Umbilical cord (tissue), 2 donors: Measurements from ENCODE around the gene EDAR. TPM values are rescaled to one million over a fixed set of nuclear protein-coding genes. Genes with fewer than 3 reads are reported as not detected.

Experiments
- DNase-seq: peaks from one replicate; pipeline ENCODE4 v3.0.0-alpha.2; 2015; ENCODE audit warnings: low spot score
- total RNA-seq: library from RNA; depleted of rRNA; stranded (reverse); fragments of >200 nt; gene quantifications from one replicate; pipeline ENCODE4 v1.2.3, GENCODE V29; 2014; ENCODE audit warnings: low replicate concordance; ENCODE audit not compliant: insufficient read depth

EDAR gene
- total RNA-seq, 1 donor from 2014 or later: 1.2 TPM

DNA sequence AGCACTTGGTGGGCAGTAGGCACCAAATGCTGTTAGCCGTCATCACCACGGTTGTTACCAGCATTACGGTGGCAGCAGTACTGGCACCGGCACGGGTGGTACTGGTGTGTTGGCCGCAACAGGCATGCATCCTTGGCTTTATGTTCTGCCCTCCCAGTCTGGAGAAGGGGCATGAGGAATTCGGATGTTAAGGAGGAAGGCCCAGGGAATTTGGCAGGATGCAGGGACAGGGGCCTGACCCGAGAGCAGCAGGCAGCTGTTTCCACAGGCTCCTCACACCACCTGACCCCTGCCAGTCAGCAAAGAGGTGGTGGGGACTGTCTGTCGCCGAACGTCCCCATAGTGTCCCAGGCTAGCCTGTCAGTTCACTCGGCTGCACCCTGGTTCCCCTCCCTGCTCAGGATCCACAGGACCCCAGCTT, 79.0 kb downstream of the EDAR start:
- no peak for DNase-seq

DNA sequence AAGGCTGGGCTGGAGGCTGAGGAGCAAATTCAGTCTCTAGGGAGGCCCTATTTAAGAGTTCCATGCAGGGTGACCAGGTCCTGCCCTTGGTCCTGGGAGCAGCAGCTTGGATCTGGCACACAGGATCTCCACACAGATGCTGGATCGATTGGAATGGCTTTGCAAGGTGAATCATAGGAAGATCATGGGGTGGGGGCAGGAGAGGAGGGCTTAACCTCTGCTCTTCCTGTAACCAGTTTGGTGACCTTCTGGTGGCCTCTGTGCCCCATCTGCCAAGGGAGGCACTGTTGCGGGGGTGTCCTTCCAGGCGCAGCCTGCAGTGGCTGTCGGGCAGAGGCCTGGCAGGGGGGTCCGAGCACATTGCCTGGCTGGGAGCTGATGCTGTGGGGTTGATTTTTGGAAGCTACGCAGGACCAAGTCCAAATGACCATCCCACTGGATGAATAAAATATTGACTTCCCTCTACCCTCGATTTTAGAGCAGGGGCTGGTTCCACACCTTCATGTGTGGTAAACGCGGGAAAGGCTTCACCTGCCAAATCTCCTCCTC, 79.7 kb downstream of the EDAR start:
- DNase-seq: no peak

DNA sequence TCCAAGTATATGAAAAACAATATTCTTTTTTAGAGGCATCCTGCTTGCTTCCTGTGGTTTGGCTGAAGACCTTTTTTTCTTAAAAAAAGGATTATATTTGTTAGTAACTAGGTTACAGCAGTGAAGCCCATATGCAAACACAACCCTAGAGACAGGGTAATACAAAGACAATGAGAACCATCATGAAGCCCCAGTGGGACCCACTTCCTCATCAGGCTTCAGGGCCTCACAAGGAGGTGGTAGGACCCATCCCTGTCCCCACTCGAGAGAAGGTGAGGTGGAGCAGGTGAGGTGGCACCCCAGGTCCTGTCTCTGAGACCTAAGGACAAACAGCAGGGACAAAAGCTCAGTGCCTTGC, 80.3 kb downstream of the EDAR start:
- no peak for DNase-seq

DNA sequence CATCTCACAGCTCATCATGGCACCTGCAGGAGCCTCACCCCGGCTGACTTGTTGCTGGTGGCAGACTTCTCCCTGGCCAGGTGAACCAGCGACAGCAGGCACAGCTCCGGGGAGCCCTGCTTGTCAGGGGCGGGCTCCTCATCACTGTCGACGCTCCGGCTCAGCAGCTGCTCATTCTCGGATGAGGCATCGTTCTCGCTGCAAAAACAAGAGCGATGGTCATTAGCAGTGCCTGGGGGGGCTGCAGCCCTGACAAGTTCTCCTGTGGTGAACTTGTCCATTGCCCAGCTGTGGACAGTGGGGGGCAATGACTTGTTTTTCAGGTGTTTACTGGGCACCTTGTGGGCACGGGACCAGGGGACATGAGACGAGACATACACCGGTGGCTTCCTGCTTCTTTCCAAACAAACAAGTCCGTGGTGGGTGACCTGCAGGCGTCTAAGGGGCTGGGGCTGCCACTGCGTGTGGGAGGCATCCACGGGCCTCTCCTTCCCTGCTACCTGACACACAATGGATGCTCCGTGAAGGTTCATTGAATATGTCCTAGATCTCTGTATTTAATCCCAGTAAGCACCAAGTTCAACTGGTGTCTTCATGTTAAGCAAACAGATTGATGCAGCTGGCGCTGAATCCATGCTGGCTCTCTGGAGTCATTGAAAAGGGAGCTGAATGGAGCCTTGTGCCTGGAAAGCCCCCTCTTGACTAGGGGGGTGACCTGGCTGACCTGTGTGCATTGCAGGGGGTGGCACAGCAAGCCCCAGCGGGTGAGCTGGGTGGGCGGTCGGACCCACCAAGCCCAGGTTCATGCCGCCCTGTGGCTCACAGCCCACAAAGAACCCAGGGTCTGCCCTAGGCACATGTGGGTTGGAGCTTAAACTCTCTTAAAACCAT, 81.0 kb downstream of the EDAR start:
- no peak for DNase-seq

DNA sequence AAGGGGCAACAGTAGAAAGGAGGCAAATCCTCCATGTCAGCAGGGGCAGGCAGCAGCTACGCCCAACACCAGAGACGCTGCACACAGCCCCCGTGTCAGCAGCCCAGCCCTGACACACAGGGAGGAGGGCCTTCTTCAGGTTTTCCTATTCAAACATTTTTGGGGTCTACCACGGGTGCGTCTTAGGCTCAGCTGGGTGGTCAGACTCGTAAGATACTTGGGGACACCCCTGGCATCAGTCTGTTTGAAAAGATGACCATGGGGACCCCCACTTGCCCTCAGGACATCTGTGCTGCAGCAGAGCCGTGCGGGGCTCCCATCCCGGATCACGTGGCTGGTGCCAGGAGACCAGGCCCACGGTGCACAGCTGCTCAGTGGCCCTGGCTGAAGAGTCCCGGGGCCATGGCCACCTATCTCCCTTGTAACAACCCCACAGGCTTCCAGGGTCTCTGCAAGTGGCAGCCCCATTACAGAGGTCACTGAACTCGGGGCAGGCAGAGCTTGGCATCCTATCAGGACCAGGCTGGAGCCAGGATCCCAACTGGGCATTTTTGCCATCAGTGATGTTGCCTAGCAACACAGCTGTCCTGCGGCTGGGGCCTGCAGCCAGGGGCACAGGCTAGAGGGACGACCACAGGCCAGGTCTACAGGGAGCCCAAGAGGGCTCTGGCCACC, 82.5 kb downstream of the EDAR start:
- DNase-seq: no peak

DNA sequence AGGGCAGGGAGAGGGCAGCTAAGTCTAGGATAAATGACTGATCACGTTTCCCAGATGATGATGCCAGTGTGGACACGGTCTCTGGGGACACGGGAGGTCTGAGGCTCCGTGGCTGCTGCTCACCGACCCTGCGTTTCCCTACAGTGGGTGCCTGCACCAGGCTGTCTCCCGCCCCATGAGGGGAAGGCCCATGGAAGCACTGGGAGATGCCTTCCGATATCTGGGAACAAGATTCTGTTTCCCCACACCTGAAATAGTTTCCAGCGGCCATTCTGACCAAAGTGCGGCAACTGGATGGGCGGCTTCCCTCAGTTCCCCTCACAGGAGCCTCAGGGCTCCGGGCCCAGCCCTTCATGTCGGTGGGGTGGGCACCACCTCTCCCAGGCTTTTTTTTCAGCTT, 83.1 kb downstream of the EDAR start:
- no peak for DNase-seq

DNA sequence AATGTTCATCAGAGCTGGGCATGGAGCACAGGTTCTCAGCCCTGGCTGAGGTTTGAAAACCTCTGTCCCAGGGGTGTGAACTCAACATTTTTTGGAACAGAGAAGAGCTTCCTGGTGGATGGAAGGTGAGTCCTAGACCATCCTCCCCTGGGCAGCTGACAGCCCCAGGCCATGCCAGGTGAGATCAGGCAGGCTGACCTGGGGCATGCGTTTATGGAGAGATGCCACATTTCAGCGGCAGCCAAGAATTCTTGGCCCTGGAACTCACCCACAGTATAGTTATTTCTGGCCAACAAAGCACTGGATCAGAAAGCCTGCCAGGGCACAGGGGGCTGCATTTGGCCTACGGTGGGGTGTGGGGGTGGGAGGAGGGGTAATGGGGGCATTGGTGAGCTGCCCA, 83.8 kb downstream of the EDAR start:
- no peak for DNase-seq

DNA sequence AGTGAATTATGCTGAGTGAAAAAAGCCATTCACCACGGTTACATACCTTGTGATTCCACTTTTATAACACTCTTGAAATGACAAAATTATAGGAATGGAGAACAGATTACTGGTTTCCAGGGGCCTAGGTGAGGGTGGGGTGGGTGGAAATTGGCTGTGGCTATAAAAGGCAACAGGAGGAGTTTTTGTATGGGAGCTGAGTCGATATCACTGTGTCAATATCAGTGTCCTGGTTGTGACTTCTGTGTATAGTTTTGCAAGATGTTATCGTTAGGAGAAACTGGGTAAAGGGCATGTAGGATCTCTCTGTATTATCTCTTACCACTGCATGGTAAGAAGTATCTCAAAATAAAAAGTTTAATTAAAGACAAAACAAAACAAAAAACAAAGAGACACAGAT, 84.3 kb downstream of the EDAR start:
- DNase-seq: no peak

DNA sequence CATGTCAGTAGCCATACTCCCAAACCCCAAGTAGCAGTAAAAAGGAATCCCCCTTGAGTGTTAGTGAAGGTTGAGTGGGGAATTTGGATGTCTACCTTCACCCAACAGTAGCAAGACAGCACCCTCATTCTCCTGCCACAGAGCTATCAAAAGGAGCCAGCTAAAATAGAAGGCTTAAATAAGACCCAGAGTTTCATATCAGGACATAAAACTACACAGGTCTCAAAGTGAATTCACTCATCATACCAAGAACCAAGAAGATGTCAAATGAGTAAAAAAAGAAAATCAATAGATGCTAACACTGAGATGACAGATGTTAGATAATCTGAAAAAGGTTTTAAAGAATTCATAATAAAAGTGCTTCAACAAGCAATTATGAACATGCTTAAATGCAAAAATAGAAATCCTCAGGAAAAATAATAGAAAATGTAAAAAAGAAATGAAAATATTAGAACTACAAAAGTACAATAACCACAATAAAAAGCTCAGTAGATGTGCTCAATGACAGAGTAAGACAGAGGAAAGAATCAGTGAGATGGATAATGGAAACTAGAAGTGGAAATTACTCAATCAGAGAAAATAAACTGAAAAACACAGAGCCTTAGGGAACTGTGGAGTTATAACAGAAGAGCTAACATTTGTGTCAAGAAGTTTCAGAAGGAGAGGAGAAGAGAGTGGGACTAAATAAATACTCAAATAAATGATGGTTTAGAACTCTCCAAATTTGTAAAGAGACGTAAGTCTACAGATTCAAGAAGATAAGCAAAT, 90.5 kb downstream of the EDAR start:
- no peak for DNase-seq

DNA sequence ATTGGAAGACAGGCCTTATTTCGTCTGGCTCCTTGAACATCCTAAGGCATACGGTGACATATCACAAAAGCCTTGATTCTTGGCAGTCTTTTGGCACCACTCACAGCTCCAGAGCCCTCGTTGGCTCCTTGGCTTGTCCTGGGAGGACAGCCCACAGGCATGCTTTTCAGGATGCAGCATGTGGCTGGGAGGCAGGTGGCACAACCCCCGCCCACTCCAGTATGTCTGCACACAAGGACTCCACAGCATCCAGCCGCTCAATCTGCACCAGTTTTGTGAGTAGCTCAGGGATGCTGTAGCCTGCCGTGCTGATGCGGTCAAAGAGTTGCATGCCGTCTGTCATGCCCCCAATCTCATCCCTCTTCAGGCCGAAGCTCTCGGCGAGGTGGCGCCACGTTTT, 92.3 kb downstream of the EDAR start:
- no peak for DNase-seq

DNA sequence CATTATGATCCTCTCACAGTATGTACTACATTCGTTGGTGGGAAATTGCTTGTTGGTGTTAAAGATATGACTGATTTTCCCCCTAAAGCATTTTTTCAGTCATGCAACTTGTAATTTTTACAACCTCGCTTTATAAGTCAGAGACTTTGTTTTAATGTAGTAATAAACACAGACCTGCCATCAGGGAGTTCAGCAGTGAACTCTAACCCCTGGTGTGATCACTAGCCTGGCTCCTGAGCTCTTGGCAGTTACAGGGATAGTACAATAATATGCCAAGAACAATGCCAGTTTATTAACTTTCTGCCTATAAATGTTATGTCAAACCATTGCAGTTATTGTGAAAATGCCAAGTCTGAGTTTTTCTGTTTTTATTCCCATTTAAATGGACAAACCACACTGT, 93.8 kb downstream of the EDAR start:
- no peak for DNase-seq

DNA sequence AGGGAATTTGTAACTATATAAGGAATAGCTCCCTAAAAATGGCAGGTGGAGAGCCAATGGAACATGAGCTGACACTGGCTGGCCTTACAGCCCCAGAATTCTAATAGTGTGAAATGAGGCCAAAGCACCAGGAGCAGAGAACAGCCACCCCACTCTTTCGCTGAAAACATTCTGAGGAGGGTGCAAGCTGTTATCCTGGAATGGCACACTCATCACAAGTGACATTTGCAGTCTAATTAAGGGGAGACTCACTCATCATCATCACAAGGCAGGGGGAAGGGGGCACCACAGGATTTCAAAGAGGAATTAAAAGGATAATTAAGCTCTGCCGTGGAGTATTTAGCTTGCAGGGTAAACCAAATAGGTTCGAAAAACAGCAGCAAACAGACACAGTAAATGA, 94.3 kb downstream of the EDAR start:
- DNase-seq: no peak

DNA sequence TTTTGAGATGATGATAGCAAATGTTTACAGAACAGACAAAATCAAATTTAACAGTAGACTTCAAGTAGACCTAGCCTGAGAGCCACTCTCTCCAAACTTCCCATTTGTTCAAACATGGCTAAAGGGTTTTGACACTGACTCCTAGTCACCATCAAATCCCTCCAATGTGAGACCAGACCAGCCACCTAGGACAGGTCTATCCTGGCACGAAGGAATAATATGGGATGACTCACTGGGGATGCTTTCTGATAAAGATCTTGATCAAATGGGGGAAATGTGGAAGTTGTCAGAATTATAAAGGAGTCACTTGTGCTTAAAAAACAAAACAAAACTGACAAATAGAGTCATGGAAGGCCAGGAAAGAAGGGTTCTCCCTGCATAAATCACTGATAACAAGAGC, 95.7 kb downstream of the EDAR start:
- DNase-seq: no peak

DNA sequence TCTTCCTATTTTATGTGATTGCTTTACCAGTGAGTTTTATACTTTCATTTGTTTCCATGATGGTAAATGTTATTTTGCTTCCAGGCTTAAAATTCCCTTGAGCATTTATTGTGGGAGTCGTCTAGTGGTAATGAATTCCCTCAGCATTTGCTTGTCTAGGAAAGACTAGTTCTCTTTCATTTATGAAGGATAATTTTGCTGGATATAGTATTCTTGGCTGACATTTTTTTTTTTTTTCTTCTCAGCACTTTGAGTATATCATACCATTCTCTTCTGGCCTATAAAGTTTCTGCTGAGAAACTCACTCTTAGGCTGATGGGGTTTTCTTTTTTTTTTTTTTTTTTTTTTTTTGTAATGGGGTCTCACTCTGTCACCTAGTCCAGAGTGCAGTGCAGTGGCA, 99.1 kb downstream of the EDAR start:
- DNase-seq: no peak

DNA sequence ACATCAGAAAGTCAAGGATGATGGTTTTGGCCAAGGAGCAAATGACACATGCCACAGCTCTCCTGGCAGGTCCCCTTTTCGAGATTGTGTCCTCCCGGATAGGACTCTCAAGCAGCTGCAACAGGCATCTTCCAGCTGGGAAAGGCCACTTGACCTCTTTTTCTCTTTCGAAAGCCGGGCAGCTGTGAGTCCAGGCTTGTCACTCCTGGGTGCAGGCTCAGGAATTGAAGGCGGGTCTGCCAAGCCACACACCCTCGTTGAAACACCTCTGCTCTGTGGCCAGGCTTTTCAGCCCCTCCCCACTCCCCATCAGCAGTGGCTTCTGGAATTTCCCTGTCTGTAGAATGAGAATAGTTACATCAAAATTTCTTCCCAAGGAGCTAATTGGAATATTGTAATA, 104.4 kb downstream of the EDAR start:
- no peak for DNase-seq

DNA sequence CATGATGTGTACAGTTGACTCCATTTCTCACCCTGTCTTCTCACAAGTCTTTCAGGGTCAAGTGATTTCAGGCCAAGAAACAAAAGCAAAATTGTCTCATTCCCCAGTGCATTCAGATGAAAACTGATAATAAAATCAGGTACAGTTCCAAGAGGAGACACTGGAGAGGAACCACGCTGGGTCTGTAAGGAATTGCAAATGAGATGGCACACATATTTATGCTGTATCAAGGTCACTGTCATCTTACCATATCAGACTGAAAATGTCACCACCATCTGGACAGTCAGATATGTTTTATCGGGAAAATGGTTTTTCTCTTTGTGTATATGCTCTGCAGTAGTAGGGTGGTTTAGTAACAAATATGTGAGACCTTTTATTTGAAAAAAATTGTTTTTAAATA, 110.7 kb downstream of the EDAR start:
- DNase-seq: no peak

DNA sequence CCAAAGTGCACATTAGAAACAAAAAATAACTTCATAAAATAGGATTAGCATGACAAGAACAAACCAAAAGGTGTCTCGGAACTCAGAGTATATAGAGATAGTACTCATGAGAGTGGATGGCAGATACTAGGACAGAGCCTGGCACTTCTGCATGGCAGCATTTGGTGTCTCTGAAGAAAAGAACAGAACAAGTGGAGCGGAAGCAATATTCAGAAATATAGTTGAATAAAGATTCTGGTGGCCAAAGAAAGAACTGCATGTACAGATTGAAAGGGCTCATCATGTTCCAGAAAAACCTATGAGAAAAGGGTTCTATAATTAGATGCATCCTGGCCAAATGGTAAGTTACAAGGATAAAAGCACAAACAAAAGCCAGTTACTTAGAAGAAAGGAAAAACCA, 111.5 kb downstream of the EDAR start:
- DNase-seq: no peak

DNA sequence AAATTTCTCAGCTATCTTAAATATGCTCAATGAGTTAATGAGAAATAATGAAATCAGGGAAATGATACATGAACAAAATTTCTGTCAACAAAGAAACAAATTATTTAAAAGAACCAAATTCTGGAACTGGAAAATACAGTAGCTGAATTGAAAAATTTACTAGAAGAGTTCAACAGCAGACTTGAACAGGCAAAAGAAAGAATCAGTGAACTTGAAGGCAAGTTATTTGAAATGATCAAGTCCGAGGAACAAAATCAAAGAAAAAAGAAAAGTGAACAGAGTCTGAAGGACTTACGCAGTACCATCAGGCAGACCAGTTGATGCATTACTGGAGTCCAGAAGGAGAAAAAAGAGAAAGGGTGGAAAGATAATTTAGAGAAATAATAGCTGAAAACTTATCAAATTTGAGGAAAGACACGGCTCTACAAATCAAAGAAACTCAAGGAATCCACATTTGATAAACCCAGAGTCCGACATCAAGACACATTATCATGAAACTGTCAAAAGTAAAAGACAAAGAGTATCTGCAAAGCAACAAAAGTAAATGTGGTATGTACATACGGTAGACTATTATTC, 118.9 kb downstream of the EDAR start:
- DNase-seq: no peak

DNA sequence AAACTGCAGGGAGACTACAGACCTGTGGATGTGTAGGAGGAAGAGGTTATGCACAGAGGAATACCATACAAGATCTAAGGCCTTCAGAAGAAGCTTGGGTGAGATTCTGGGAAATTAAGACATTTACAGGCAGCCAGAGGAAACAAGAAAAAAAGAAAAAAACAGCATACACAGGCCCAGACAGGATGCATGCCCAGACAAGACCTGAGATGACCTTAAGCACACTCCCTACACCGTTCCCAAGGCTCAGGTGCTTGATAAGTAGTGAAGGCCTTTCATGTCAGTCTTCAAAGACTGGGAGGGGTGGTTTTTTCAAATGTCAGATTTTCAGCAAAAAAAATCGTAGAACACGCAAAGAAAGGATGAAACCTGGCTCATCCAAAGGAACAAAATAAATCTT, 119.5 kb downstream of the EDAR start:
- DNase-seq: no peak

DNA sequence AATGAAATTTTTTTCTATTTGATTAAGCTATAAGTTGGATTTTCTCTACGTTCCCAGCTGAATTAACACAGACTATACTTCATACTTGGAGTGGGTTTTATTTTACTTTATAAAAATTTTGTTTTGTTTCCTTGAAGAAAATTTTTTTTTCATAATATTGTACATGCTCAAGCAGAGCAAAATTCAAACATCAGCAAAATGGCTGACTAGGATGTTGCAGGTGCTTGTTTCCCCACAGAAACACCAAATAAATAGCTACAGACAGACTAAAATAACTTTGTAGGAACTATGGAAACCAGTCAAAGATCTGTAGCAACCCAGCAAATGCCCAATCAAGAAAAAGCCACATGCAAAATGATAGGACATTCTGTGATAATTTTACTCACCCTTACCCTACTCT, 120.1 kb downstream of the EDAR start:
- no peak for DNase-seq

DNA sequence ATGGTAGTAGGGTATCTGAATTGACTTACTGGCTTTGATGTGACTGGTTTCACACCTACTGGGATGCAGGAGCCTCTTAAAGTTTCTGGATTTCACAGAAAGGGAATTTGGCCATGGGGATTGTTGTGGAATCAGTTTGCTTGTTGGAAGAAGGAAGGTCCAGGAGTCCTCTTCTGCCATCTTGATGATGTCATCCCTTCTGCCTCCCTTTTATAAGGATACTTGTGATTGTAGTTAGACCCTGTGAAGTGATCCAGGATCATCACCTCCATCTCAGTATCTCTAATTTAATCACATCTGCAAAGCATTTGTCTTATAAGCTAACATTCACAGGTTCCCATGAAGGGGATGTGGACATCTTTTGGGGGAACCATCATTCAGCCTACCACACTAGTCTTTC, 123.0 kb downstream of the EDAR start:
- DNase-seq: no peak

DNA sequence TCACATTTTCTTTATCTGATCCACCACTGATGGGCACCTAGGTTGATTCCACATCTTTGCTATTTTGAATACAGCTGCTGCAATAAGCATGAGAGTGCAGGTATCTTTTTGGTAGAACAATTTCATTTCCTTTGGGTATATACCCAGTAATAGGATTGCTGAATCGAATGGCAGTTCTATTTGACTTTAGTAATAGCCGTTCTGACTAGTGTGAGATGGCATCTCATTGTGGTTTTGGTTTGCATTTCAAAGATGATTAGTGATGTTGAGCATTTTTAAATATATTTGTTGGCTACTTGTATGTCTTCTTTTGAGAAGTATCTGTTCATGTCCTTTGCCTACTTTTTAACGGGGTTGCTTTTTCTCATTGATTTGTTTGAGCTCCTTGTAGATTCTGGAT, 130.1 kb downstream of the EDAR start:
- DNase-seq: no peak
